H1 (cell line): ENCODE data around the gene LTB. TPM values are rescaled to one million over a fixed set of nuclear protein-coding genes. Genes with fewer than 3 reads are reported as not detected.

ENCODE experiments used
- POU5F1 ChIP-seq: IDR thresholded peaks from 2 replicates; pipeline ENCODE4 v1.6.1; 2011; ENCODE audit warnings: low read depth, mild to moderate bottlenecking, low read length, moderate library complexity
- polyA plus RNA-seq, 7 experiments: library from polyadenylated mRNA; depleted of rRNA in 3 of 7; stranded (reverse) in 5 of 7; unstranded in 2 of 7; fragments of >200 nt in 5 of 7; fragments of 200-250 nt in 2 of 7; gene quantifications; 1 replicate in 5 of 7; 2 replicates in 1 of 7; 4 replicates in 1 of 7; pipeline versions ENCODE4 v1.2.1 to v1.2.3, GENCODE V29; 2011 to 2013; ENCODE audit warnings: missing spikeins in 2 of 7, mixed read lengths in 2 of 7
- total RNA-seq: library from RNA; stranded (reverse); fragmentation: NEBNext Ultra II Directional; extraction: Animal tissue kit (Norgen Biotek cat#: 25700); gene quantifications from 2 replicates; pipeline ENCODE4 v1.2.1, GENCODE V29; 2021

LTB gene
- total and polyA plus RNA-seq, 2 of the 8 experiments (the other 6 are each of a cell fraction or from before 2014, with no cell fraction given) = 0.43 to 0.47 TPM

GRCh38 chr6:31545291-31545690 lies 36.9 kb downstream of the LTB start (continued):
- TF ChIP-seq POU5F1 = no peak
